HepG2 (cell line): Measurements from ENCODE around the gene CCDC106. TPM values are rescaled to one million over a fixed set of nuclear protein-coding genes. Genes with fewer than 3 reads are reported as not detected.

Experiments
- FOXK2 ChIP-seq: fragments of 450-650 bp; IDR thresholded peaks from 2 replicates; pipeline ENCODE4 v1.6.1; 2016
- HNRNPLL ChIP-seq: fragments of 200-400 bp; formaldehyde crosslinking; IDR thresholded peaks from 2 replicates; pipeline ENCODE4 v1.6.1; 2017; ENCODE audit warnings: mild to moderate bottlenecking, low read depth, low read length; ENCODE audit not compliant: poor library complexity, severe bottlenecking
- HOXA7 ChIP-seq: sonication (generic); formaldehyde crosslinking; IDR thresholded peaks from 2 replicates; pipeline ENCODE4 v1.8.1; 2022; ENCODE audit warnings: mild to moderate bottlenecking, missing genetic modification reagents, moderate library complexity
- MTA3 ChIP-seq: sonication (generic); formaldehyde crosslinking; IDR thresholded peaks from 2 replicates; pipeline ENCODE4 v1.4.0; 2020; ENCODE audit warnings: missing genetic modification reagents
- PAF1 ChIP-seq: IDR thresholded peaks from 2 replicates; pipeline ENCODE4 v1.6.1; 2016; ENCODE audit warnings: missing genetic modification reagents, missing compliant biosample characterization
- PCBP2 ChIP-seq: fragments of 200-400 bp; formaldehyde crosslinking; optimal IDR thresholded peaks from 2 replicates; pipeline ENCODE3; 2018; ENCODE audit warnings: low read length, low read depth; ENCODE audit not compliant: poor library complexity, severe bottlenecking
- RFX3 ChIP-seq: IDR thresholded peaks from 2 replicates; pipeline ENCODE4 v1.6.1; 2016; ENCODE audit warnings: missing biosample characterization, missing genetic modification reagents
- SP140L ChIP-seq: sonication (generic); formaldehyde crosslinking; IDR thresholded peaks from 2 replicates; pipeline ENCODE4 v1.4.0; 2020; ENCODE audit warnings: missing genetic modification reagents, borderline replicate concordance
- THAP11 ChIP-seq: IDR thresholded peaks from 2 replicates; pipeline ENCODE4 v1.6.1; 2016; ENCODE audit warnings: missing biosample characterization, missing genetic modification reagents
- ZNF232 ChIP-seq: sonication (generic); formaldehyde crosslinking; IDR thresholded peaks from 2 replicates; pipeline ENCODE4 v1.4.0; 2020; ENCODE audit warnings: missing genetic modification reagents, borderline replicate concordance
- ZNF234 ChIP-seq: sonication (generic); formaldehyde crosslinking; conservative IDR thresholded peaks from 2 replicates; pipeline ENCODE4 v1.5.1; 2020; ENCODE audit warnings: mild to moderate bottlenecking, missing genetic modification reagents
- ZNF337 ChIP-seq: sonication (generic); formaldehyde crosslinking; IDR thresholded peaks from 2 replicates; pipeline ENCODE4 v1.5.1; 2020; ENCODE audit warnings: missing genetic modification reagents, low read depth, mild to moderate bottlenecking, borderline replicate concordance
- ZNF572 ChIP-seq: sonication (generic); formaldehyde crosslinking; IDR thresholded peaks from 2 replicates; pipeline ENCODE4 v1.5.1; 2020; ENCODE audit warnings: mild to moderate bottlenecking, missing genetic modification reagents
- ZSCAN21 ChIP-seq: sonication (generic); formaldehyde crosslinking; IDR thresholded peaks from 2 replicates; pipeline ENCODE4 v1.8.0; 2022; ENCODE audit warnings: mild to moderate bottlenecking, missing genetic modification reagents, moderate library complexity, borderline replicate concordance
- polyA plus RNA-seq, 8 experiments: library from polyadenylated mRNA; depleted of rRNA in 3 of 8; stranded (reverse) in 7 of 8; unstranded in 1 of 8; fragments of >200 nt; fragmentation: Illumina TruSeq in 4 of 8; extraction: Trizol in 4 of 8; gene quantifications; 2 replicates each; pipeline versions ENCODE4 v1.2.1 to v1.2.3, GENCODE V29; 2011 to 2016; ENCODE audit warnings: low read depth in 4 of 8, missing spikeins in 1 of 8, mixed read lengths in 1 of 8; ENCODE audit not compliant: insufficient read depth in 1 of 8
- total RNA-seq, 5 experiments: library from RNA; depleted of rRNA; stranded (reverse); fragments of >200 nt; fragmentation: Illumina TruSeq; extraction: Trizol; gene quantifications; 2 replicates each; pipeline ENCODE4 v1.2.3, GENCODE V29; 2016; ENCODE audit warnings: low read depth in 1 of 5
- TF ChIP-seq, protein P1 (sequence below): conservative IDR thresholded peaks from 2 replicates; pipeline ENCODE4 v1.6.1; 2018; ENCODE audit warnings: missing genetic modification reagents
- TF ChIP-seq, protein P2 (sequence below): sonication (generic); formaldehyde crosslinking; IDR thresholded peaks from 2 replicates; pipeline ENCODE4 v1.9.0; 2021; ENCODE audit warnings: missing genetic modification reagents, borderline replicate concordance
- TF ChIP-seq, protein P3 (sequence below): sonication (generic); formaldehyde crosslinking; IDR thresholded peaks from 2 replicates; pipeline ENCODE4 v1.4.0; 2020; ENCODE audit warnings: mild to moderate bottlenecking, low read depth, missing genetic modification reagents
- TF ChIP-seq, protein P4 (sequence below): sonication (generic); formaldehyde crosslinking; IDR thresholded peaks from 2 replicates; pipeline ENCODE4 v1.5.0; 2020; ENCODE audit warnings: mild to moderate bottlenecking, missing genetic modification reagents
- TF ChIP-seq, protein P5 (sequence below): sonication (generic); formaldehyde crosslinking; IDR thresholded peaks from 2 replicates; pipeline ENCODE4 v1.4.0; 2020; ENCODE audit warnings: mild to moderate bottlenecking, low read depth, missing genetic modification reagents
- TF ChIP-seq, protein P6 (sequence below): IDR thresholded peaks from 2 replicates; pipeline ENCODE4 v1.6.1; 2016; ENCODE audit warnings: mild to moderate bottlenecking, missing biosample characterization, missing genetic modification reagents

CCDC106 gene
- total and polyA plus RNA-seq, 2 of the 13 experiments (the other 11 are each of a cell fraction or from before 2014, with no cell fraction given), result 4.7 to 8.8 TPM

DNA sequence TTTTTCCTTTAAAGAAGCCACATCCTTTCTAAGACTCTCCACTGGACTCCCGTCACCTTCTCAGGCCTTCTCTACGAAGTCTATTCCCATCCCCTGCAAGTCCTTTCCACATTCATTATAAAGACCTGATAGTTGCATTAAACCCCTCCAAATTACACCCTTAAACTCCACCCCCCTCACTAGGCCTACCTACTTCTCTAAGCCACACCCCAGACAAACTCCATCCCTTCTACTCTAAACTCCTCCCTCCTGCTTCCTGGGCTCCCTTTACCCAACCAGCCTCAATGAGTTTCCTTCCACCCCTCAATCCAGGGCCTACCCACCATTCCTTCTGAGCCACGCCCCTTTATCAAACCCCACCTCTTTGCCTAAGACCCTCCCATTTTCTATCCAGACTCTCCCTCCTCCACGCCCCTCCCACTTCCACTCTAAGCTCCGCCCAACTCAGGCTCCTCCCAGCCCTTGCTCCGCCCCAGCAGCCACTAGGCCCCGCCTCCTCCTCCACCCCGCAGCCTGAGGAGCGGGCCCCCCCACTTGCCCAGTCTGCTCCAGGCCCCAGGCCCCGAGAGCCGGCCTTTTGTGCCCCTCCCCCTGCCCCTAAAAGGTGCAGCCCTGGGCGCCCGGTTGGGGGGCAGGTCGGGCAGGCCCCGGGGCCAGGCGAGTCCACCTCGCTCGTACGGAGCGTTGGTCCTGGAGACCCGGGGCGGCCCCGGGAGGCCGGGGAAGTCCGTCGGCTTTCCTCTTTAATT is 49.1 kb upstream of the CCDC106 start (continued):
- TF ChIP-seq, protein P1, sequence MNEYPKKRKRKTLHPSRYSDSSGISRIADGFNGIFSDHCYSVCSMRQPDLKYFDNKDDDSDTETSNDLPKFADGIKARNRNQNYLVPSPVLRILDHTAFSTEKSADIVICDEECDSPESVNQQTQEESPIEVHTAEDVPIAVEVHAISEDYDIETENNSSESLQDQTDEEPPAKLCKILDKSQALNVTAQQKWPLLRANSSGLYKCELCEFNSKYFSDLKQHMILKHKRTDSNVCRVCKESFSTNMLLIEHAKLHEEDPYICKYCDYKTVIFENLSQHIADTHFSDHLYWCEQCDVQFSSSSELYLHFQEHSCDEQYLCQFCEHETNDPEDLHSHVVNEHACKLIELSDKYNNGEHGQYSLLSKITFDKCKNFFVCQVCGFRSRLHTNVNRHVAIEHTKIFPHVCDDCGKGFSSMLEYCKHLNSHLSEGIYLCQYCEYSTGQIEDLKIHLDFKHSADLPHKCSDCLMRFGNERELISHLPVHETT (CRISPR knock-in tag), result peak; percentile 90; the same call in 1 of the 2 replicates
- no peak for TF ChIP-seq ZNF234 (CRISPR knock-in tag)
- no peak for TF ChIP-seq HOXA7 (CRISPR knock-in tag)
- no peak for TF ChIP-seq ZNF572 (CRISPR knock-in tag)
- TF ChIP-seq HNRNPLL, result peak; percentile 43
- TF ChIP-seq MTA3, result no peak
- TF ChIP-seq ZSCAN21, result no peak
- no peak for TF ChIP-seq PCBP2
- TF ChIP-seq ZNF232, result no peak
- no peak for TF ChIP-seq ZNF337 (CRISPR knock-in tag)
- TF ChIP-seq RFX3 (CRISPR knock-in tag), result no peak
- TF ChIP-seq, protein P2, sequence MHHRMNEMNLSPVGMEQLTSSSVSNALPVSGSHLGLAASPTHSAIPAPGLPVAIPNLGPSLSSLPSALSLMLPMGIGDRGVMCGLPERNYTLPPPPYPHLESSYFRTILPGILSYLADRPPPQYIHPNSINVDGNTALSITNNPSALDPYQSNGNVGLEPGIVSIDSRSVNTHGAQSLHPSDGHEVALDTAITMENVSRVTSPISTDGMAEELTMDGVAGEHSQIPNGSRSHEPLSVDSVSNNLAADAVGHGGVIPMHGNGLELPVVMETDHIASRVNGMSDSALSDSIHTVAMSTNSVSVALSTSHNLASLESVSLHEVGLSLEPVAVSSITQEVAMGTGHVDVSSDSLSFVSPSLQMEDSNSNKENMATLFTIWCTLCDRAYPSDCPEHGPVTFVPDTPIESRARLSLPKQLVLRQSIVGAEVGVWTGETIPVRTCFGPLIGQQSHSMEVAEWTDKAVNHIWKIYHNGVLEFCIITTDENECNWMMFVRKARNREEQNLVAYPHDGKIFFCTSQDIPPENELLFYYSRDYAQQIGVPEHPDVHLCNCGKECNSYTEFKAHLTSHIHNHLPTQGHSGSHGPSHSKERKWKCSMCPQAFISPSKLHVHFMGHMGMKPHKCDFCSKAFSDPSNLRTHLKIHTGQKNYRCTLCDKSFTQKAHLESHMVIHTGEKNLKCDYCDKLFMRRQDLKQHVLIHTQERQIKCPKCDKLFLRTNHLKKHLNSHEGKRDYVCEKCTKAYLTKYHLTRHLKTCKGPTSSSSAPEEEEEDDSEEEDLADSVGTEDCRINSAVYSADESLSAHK (CRISPR knock-in tag), result no peak
- TF ChIP-seq, protein P3, sequence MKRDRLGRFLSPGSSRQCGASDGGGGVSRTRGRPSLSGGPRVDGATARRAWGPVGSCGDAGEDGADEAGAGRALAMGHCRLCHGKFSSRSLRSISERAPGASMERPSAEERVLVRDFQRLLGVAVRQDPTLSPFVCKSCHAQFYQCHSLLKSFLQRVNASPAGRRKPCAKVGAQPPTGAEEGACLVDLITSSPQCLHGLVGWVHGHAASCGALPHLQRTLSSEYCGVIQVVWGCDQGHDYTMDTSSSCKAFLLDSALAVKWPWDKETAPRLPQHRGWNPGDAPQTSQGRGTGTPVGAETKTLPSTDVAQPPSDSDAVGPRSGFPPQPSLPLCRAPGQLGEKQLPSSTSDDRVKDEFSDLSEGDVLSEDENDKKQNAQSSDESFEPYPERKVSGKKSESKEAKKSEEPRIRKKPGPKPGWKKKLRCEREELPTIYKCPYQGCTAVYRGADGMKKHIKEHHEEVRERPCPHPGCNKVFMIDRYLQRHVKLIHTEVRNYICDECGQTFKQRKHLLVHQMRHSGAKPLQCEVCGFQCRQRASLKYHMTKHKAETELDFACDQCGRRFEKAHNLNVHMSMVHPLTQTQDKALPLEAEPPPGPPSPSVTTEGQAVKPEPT (CRISPR knock-in tag), result no peak
- TF ChIP-seq, protein P4, sequence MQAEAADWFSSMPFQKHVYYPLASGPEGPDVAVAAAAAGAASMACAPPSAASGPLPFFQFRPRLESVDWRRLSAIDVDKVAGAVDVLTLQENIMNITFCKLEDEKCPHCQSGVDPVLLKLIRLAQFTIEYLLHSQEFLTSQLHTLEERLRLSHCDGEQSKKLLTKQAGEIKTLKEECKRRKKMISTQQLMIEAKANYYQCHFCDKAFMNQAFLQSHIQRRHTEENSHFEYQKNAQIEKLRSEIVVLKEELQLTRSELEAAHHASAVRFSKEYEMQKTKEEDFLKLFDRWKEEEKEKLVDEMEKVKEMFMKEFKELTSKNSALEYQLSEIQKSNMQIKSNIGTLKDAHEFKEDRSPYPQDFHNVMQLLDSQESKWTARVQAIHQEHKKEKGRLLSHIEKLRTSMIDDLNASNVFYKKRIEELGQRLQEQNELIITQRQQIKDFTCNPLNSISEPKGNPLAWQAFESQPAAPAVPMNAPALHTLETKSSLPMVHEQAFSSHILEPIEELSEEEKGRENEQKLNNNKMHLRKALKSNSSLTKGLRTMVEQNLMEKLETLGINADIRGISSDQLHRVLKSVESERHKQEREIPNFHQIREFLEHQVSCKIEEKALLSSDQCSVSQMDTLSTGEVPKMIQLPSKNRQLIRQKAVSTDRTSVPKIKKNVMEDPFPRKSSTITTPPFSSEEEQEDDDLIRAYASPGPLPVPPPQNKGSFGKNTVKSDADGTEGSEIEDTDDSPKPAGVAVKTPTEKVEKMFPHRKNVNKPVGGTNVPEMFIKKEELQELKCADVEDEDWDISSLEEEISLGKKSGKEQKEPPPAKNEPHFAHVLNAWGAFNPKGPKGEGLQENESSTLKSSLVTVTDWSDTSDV (CRISPR knock-in tag), result no peak
- TF ChIP-seq, protein P5, sequence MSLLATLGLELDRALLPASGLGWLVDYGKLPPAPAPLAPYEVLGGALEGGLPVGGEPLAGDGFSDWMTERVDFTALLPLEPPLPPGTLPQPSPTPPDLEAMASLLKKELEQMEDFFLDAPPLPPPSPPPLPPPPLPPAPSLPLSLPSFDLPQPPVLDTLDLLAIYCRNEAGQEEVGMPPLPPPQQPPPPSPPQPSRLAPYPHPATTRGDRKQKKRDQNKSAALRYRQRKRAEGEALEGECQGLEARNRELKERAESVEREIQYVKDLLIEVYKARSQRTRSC (CRISPR knock-in tag), result no peak
- TF ChIP-seq, protein P6, sequence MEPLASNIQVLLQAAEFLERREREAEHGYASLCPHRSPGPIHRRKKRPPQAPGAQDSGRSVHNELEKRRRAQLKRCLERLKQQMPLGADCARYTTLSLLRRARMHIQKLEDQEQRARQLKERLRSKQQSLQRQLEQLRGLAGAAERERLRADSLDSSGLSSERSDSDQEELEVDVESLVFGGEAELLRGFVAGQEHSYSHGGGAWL (CRISPR knock-in tag), result peak; percentile 87; the same call in 1 of the 2 replicates
- TF ChIP-seq THAP11 (CRISPR knock-in tag), result no peak
- TF ChIP-seq FOXK2, result 0 out of 2 replicates have a peak, but pooled peaks have one; percentile 33
- TF ChIP-seq SP140L (CRISPR knock-in tag), result no peak
- TF ChIP-seq PAF1, result no peak
